B cell (primary cell): ENCODE measurements around the gene ZNF799. TPM values are rescaled to one million over a fixed set of nuclear protein-coding genes. Genes with fewer than 3 reads are reported as not detected.

Experiments
- ATAC-seq: fragments of 200-7000 bp; cut with Tn5 transposase; one replicate; pipeline ENCODE4 v1.10.0; 2021; ENCODE audit warnings: low read depth, mild to moderate bottlenecking, moderate number of reproducible peaks, moderate library complexity
- CTCF ChIA-PET: fragments of 350-600 bp; sonication (Branson Sonifier 250); formaldehyde crosslinking; loops from one replicate; lab custom pipeline; 2021; ENCODE audit warnings: antibody characterized with exemption, inconsistent platforms; lab: Charles Lee
- POLR2A ChIA-PET: fragments of 350-600 bp; sonication (Branson Sonifier 250); formaldehyde crosslinking; loops from one replicate; lab custom pipeline; 2021; ENCODE audit warnings: antibody characterized with exemption; lab: Charles Lee
- DNase-seq: peaks from one replicate; pipeline ENCODE4 v3.0.0; 2013
- H2AFZ ChIP-seq: 2 replicates; pipeline ENCODE4 v1.6.1; 2012; ENCODE audit warnings: mild to moderate bottlenecking, low read depth, low read length; ENCODE audit not compliant: insufficient read depth, poor library complexity, severe bottlenecking
- H3K27ac ChIP-seq, 2 donors: 1 replicate in 1 of 2; 2 replicates in 1 of 2; pipeline ENCODE4 v1.5.1; 2012 to 2013; ENCODE audit warnings: low read length in 2 of 2, mild to moderate bottlenecking in 2 of 2, moderate library complexity in 1 of 2
- H3K27me3 ChIP-seq, 4 experiments: fragments of 200-600 bp in 1 of 4; sonication (generic) in 1 of 4; replicated peaks in 1 of 4; 1 replicate in 2 of 4; 2 replicates in 2 of 4; pipeline versions ENCODE4 v1.6.1 to v1.7.0; 2013 to 2016; ENCODE audit warnings: low read length in 3 of 4, mild to moderate bottlenecking in 2 of 4, mixed read lengths in 1 of 4, moderate library complexity in 1 of 4; ENCODE audit not compliant: insufficient read depth in 4 of 4, control insufficient read depth in 3 of 4; ENCODE audit errors: control extremely low read depth in 1 of 4
- H3K36me3 ChIP-seq, 2 experiments: replicated peaks in 1 of 2; 1 replicate in 1 of 2; 2 replicates in 1 of 2; pipeline versions ENCODE4 v1.6.1 to v1.7.1; 2013; ENCODE audit warnings: low read length in 1 of 2; ENCODE audit not compliant: insufficient read depth in 2 of 2, control insufficient read depth in 1 of 2; ENCODE audit errors: control extremely low read depth in 1 of 2, extremely low read depth in 1 of 2
- H3K4me1 ChIP-seq, 2 donors: fragments of 200-600 bp in 1 of 2; sonication (generic) in 1 of 2; 1 replicate in 1 of 2; 2 replicates in 1 of 2; pipeline versions ENCODE4 v1.5.1 to v1.6.1; 2013 to 2017; ENCODE audit warnings: low read length in 2 of 2; ENCODE audit not compliant: control insufficient read depth in 2 of 2, insufficient read depth in 2 of 2
- H3K4me2 ChIP-seq: replicated peaks from 2 replicates; pipeline ENCODE3; 2012; ENCODE audit warnings: mild to moderate bottlenecking, low read depth, low read length; ENCODE audit not compliant: poor library complexity, severe bottlenecking
- H3K4me3 ChIP-seq, 5 experiments: fragments of 200-600 bp in 1 of 5; sonication (generic) in 1 of 5; 1 replicate in 3 of 5; 2 replicates in 2 of 5; pipeline versions ENCODE4 v1.5.1 to v1.7.0; 2011 to 2016; ENCODE audit warnings: low read length in 4 of 5, mild to moderate bottlenecking in 4 of 5, low read depth in 2 of 5, control low read depth in 1 of 5, moderate library complexity in 1 of 5; ENCODE audit not compliant: insufficient read depth in 1 of 5; ENCODE audit errors: control extremely low read depth in 1 of 5, extremely low read depth in 1 of 5
- H3K79me2 ChIP-seq: fragments of 200-600 bp; sonication (generic); one replicate; pipeline ENCODE4 v1.6.0; 2016; ENCODE audit warnings: low read length; ENCODE audit not compliant: control insufficient read depth, insufficient read depth
- H3K9ac ChIP-seq: fragments of 200-600 bp; sonication (generic); 2 replicates; pipeline ENCODE4 v1.6.1; 2017; ENCODE audit warnings: mild to moderate bottlenecking, low read length, moderate library complexity
- H3K9me3 ChIP-seq, 3 donors: one replicate each; pipeline versions ENCODE4 v1.6.1 to v1.7.1; 2013; ENCODE audit warnings: low read length in 2 of 3; ENCODE audit not compliant: control insufficient read depth in 2 of 3, insufficient read depth in 1 of 3; ENCODE audit errors: control extremely low read depth in 1 of 3
- H4K20me1 ChIP-seq: 2 replicates; pipeline ENCODE4 v1.6.0; 2012; ENCODE audit warnings: mild to moderate bottlenecking, low read length; ENCODE audit not compliant: insufficient read depth, control insufficient read depth, poor library complexity, severe bottlenecking
- H3K27ac Mint-ChIP-seq: one replicate; pipeline ENCODE4 v1.8.0; 2021; ENCODE audit warnings: mixed read lengths
- H3K27me3 Mint-ChIP-seq: one replicate; pipeline ENCODE4 v1.8.0; 2021; ENCODE audit warnings: mixed read lengths
- H3K4me1 Mint-ChIP-seq: one replicate; pipeline ENCODE4 v1.8.0; 2021; ENCODE audit warnings: mixed read lengths
- H3K4me3 Mint-ChIP-seq: one replicate; pipeline ENCODE4 v1.8.0; 2021; ENCODE audit warnings: mixed read lengths
- H3K9me3 Mint-ChIP-seq: one replicate; pipeline ENCODE4 v1.8.0; 2022; ENCODE audit warnings: mixed read lengths; ENCODE audit not compliant: insufficient read depth
- EZH2 ChIP-seq: IDR thresholded peaks from 2 replicates; pipeline ENCODE4 v1.6.1; 2012; ENCODE audit warnings: borderline replicate concordance, low read depth, mild to moderate bottlenecking, moderate library complexity, low read length; ENCODE audit not compliant: insufficient read depth, poor library complexity, severe bottlenecking
- WGBS: methylation state at CpG from one replicate; pipeline ENCODE4 v1.1.5; 2013; ENCODE audit warnings: missing lambda C conversion rate; ENCODE audit not compliant: insufficient coverage; 5-methylcytosine and 5-hydroxymethylcytosine counted together
- intact Hi-C: fragments of 100-400 bp; cut with micrococcal nuclease; formaldehyde crosslinking; loops from one replicate; pipeline ENCODE4 v1.10.0; 2022
- polyA plus RNA-seq: library from polyadenylated mRNA; depleted of rRNA; stranded (reverse); fragments of >200 nt; gene quantifications from 2 replicates; pipeline ENCODE4 v1.2.3, GENCODE V29; 2012
- total RNA-seq, 2 donors: library from RNA; stranded (reverse); fragments of 120-200 nt in 1 of 2; gene quantifications; 1 replicate in 1 of 2; 2 replicates in 1 of 2; pipeline versions ENCODE4 v1.2.3 to v1.2.4, GENCODE V29; 2013 to 2022
- TF ChIP-seq, protein P1 (sequence below): fragments of 200-600 bp; IDR thresholded peaks from one replicate; pipeline ENCODE4 v1.8.0; 2022; ENCODE audit warnings: antibody characterized with exemption, mild to moderate bottlenecking

ZNF799 gene
- total and polyA plus RNA-seq, 2 donors (not counting 1 experiment from before 2014, with no cell fraction given), result 3.7 to 10.5 TPM

DNA sequence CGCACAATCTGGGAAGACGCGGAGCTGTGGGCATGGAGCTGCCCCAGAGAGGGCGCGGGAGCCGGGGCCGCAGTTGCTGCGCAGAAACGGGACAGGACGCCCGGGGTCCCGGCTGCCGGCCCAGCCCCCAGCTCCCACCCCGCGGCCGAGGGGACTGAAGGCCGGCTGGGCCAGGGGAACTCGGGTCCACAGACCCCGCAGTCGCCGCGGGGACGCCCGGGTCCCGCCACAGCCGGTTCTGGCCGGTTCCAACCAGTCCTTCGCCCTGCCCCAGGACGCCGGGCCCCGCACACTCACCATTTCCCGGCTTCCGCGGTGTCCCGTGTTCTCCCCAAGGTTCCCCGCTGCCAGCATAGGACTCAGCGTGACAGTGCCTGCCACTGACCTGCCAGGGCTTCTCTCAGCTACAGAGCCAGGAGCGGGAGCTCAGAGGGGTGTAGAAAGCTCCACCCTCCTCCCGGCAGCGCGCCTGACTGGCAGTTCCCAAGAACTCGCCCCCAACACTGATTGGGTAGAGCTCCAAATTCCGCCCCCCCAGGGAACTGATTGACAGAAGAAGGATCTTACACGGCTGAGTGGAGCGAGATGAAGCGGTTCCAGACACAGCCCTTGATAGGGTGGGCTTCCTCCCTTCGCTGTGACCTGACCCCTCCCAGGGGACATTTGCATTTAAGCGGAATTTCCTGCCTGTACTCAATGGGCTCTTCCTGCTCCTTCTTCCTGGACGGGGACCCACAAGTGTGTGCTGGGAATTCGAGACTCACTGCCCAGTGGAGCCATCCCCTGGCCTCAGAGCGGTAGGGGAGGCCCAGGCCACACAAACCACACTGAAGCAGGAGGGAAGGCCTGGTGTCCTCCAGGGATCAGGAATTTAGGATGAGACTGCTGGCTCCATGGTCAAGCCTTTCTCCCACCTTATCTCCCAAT lies 35.6 kb downstream of the ZNF799 start, which contains the start of gene ZNF442:
TSS of gene ZNF442 (minus strand) at position 448 of the 927 bp plus-strand sequence. CDS start 2,052 bp downstream, outside the sequence.
- no peaks in the 10 kb centered on the region for H3K27me3 ChIP-seq
- ChIA-PET CTCF (interaction anchor here (0.6 to 1.1 kb wide), 6 partner anchors 32 to 1748 kb away, joined by 3 to 4 read pairs (median 4); partner anchors contain the start of gene ZNF491), POLR2A (interaction anchor here (0.6 to 1.8 kb wide), 6 partner anchors 15 to 380 kb away, joined by 3 to 10 read pairs (median 6); partner anchors contain the start of genes ZNF136, ZNF44, ZNF443 and ZNF563)
- DNase-seq (peak; percentile 86), ATAC-seq (peak; percentile 97)
- H3K79me2 ChIP-seq, result no peaks in the 10 kb centered on the region
- no peaks in the 10 kb centered on the region for H3K36me3 ChIP-seq
- H2AFZ ChIP-seq, result peak within 1 kb of the TSS; percentile 95
- Mint-ChIP-seq H3K9me3 (no peaks in the 10 kb centered on the region), H3K27ac (peak within 1 kb of the TSS; percentile 93), H3K4me3 (peak within 1 kb of the TSS; percentile 98), H3K27me3 (no peaks in the 10 kb centered on the region), H3K4me1 (peaks cover 27% of the 10 kb centered on the region)
- peak within 1 kb of the TSS; percentile 49 to 67 for H3K27ac ChIP-seq
- H3K9me3 ChIP-seq, result peaks cover 0 to 4% (median 0%) of the 10 kb centered on the region in 3 donors
- peaks cover 7 to 16% of the 10 kb centered on the region in 2 donors for H3K4me1 ChIP-seq
- TF ChIP-seq, protein P1, sequence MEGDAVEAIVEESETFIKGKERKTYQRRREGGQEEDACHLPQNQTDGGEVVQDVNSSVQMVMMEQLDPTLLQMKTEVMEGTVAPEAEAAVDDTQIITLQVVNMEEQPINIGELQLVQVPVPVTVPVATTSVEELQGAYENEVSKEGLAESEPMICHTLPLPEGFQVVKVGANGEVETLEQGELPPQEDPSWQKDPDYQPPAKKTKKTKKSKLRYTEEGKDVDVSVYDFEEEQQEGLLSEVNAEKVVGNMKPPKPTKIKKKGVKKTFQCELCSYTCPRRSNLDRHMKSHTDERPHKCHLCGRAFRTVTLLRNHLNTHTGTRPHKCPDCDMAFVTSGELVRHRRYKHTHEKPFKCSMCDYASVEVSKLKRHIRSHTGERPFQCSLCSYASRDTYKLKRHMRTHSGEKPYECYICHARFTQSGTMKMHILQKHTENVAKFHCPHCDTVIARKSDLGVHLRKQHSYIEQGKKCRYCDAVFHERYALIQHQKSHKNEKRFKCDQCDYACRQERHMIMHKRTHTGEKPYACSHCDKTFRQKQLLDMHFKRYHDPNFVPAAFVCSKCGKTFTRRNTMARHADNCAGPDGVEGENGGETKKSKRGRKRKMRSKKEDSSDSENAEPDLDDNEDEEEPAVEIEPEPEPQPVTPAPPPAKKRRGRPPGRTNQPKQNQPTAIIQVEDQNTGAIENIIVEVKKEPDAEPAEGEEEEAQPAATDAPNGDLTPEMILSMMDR, result peak; percentile 24
- TF ChIP-seq EZH2, result no peak
- 2% methylated on average over 51 of the region's 51 CpGs for WGBS
- H3K4me2 ChIP-seq, result peak within 1 kb of the TSS; percentile 87
- peak within 1 kb of the TSS; percentile 83 for H3K9ac ChIP-seq
- H4K20me1 ChIP-seq, result no peaks in the 10 kb centered on the region
- intact Hi-C loops, result loop anchor here (1.0 kb wide), 4 partner anchors 32 to 76 kb away; partner anchors contain the start of genes ZNF44, ZNF443, ZNF563 and ZNF799
- peak within 1 kb of the TSS; percentile 24 to 85 (median 82) for H3K4me3 ChIP-seq
